Hematopoietic multipotent progenitor cell (in vitro differentiated cells): ENCODE results near the gene RDH11. TPM values are rescaled to one million over a fixed set of nuclear protein-coding genes. Genes with fewer than 3 reads are reported as not detected.
"Not testable (repeated sequence)": the region's sequence is repeated elsewhere in the genome, so short reads cannot be mapped to it uniquely, and the experiment has no call there.

Experiments used
- DNase-seq, 3 donors: peaks; one replicate each; pipeline ENCODE4 v3.0.0-alpha.2; 2011 to 2015; ENCODE audit warnings: low read depth in 2 of 3, low spot score in 2 of 3
- total RNA-seq: library from RNA; depleted of rRNA; stranded (reverse); fragments of >200 nt; gene quantifications from one replicate; pipeline ENCODE4 v1.2.3, GENCODE V29; 2012

The RDH11 gene
- total RNA-seq, 1 donor: 62.5 TPM

- peak in 2 of 3 donors; percentile 71 to 87 for DNase-seq
These were observed 9.0 kb upstream of the RDH11 start for GRCh38 chr14:67704484-67705089.

GRCh38 chr14:67703997-67704396 is 8.4 kb upstream of the RDH11 start:
- no peak for DNase-seq

- DNase-seq: not testable (repeated sequence)
These were observed 5.9 kb upstream of the RDH11 start, which contains the start of gene RDH12 for GRCh38 chr14:67701492-67701891. TSS of gene RDH12 (plus strand) at chr14:67701886. CDS start at chr14:67722643, 20,757 bp downstream.

GRCh38 chr14:67698179-67698578 is 2.6 kb upstream of the RDH11 start:
- no peak for DNase-seq

- DNase-seq: no peak
These were observed 1.4 kb upstream of the RDH11 start for GRCh38 chr14:67697006-67697405.

GRCh38 chr14:67694791-67695393 is 672 bp downstream of the RDH11 start:
- peak in 2 of 3 donors; percentile 75 to 80 for DNase-seq

GRCh38 chr14:67690011-67690410 is 5.6 kb downstream of the RDH11 start:
- DNase-seq: no peak

- DNase-seq: no peak
These were observed 11.7 kb downstream of the RDH11 start for GRCh38 chr14:67683842-67684241.

- peak in 1 of 3 donors; percentile 22 for DNase-seq
These were observed 14.6 kb downstream of the RDH11 start for GRCh38 chr14:67680941-67681340.

- peak in 1 of 3 donors; percentile 23 for DNase-seq
These were observed 15.4 kb downstream of the RDH11 start for GRCh38 chr14:67680121-67680602.

- no peak for DNase-seq
These were observed 16.6 kb downstream of the RDH11 start for GRCh38 chr14:67679006-67679405.

- no peak for DNase-seq
These were observed 20.4 kb downstream of the RDH11 start for GRCh38 chr14:67675219-67675582.

- peak; percentile 62 to 85 (median 81) for DNase-seq
These were observed 20.9 kb downstream of the RDH11 start, which contains the start of gene VTI1B for GRCh38 chr14:67674480-67675218. TSS of gene VTI1B (minus strand) at chr14:67674632. CDS start at chr14:67674489, 143 bp downstream.

- peak in 2 of 3 donors; percentile 42 to 43 for DNase-seq
These were observed 21.5 kb downstream of the RDH11 start for GRCh38 chr14:67674139-67674479.

GRCh38 chr14:67673451-67673850 is 22.1 kb downstream of the RDH11 start:
- DNase-seq: no peak

- no peak for DNase-seq
These were observed 27.0 kb downstream of the RDH11 start for GRCh38 chr14:67668559-67668958.

GRCh38 chr14:67666750-67667449 is 28.7 kb downstream of the RDH11 start:
- DNase-seq: peak; percentile 33 to 83 (median 69)

GRCh38 chr14:67665868-67666267 is 29.7 kb downstream of the RDH11 start:
- no peak for DNase-seq

GRCh38 chr14:67663633-67664032 is 31.9 kb downstream of the RDH11 start:
- no peak for DNase-seq

- DNase-seq: no peak
These were observed 41.8 kb downstream of the RDH11 start for GRCh38 chr14:67653651-67654280.

- DNase-seq: no peak
These were observed 43.4 kb downstream of the RDH11 start for GRCh38 chr14:67652189-67652588.
